ENCODE data around the gene HOXA7.

Gene HOXA7

GRCh38 chr7:27124902-27125689, 31.4 kb downstream of the HOXA7 start:
- Mint-ChIP-seq H3K9me3 (no peaks in the 10 kb centered on the region), H3K36me3 (ENCODE audit: low read depth) (no peaks in the 10 kb centered on the region), H3K4me3 (no peak overlapping the region), H3K4me1 (ENCODE audit: low read depth) (no peaks in the 10 kb centered on the region), H3K27me3 (peaks cover 39% of the 10 kb centered on the region), H3K27ac (no peak overlapping the region)

GRCh38 chr7:27124096-27124901, 32.2 kb downstream of the HOXA7 start:
- no peaks in the 10 kb centered on the region for H3K9me3 Mint-ChIP-seq
- H3K27me3 Mint-ChIP-seq = peaks cover 36% of the 10 kb centered on the region
- no peaks in the 10 kb centered on the region for H3K36me3 Mint-ChIP-seq (ENCODE audit: low read depth)
- H3K4me3 Mint-ChIP-seq = no peak overlapping the region
- H3K27ac Mint-ChIP-seq = no peak overlapping the region
- H3K4me1 Mint-ChIP-seq (ENCODE audit: low read depth) = no peaks in the 10 kb centered on the region

DNA sequence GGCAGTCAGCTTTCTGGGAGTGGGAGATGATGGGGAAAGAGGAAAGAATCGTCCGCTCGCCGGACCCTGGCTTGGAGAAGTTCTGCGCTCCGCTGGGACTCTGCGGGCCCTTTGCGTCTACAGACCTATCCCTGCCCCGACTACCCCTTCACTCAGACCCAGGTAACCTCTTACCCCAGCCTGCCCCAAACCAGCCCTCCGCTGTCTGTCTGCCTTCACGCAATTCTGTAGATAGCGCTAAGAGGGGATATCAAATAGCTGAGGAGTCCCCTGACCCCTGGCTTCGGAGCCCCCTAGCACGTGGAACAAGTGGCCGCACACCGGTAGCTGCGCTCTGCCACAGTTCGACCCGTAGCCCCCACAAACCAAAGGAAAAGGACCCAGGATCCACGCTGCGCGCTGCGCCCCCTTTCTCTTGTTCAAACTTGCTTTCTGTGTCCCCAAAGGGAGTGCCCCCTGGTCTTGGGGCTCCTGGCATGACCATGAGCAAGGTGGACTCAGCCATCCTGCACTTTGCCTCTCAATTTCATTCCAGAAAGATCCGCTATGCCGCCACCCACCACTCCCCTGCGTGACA, 32.9 kb downstream of the HOXA7 start:
- Mint-ChIP-seq H3K4me1 (ENCODE audit: low read depth) (no peaks in the 10 kb centered on the region), H3K4me3 (no peak overlapping the region)

GRCh38 chr7:27123007-27123476, 33.4 kb downstream of the HOXA7 start:
- Mint-ChIP-seq H3K27ac (no peak overlapping the region), H3K27me3 (peaks cover 31% of the 10 kb centered on the region), H3K4me3 (no peak overlapping the region), H3K36me3 (ENCODE audit: low read depth) (no peaks in the 10 kb centered on the region), H3K4me1 (ENCODE audit: low read depth) (no peaks in the 10 kb centered on the region), H3K9me3 (no peaks in the 10 kb centered on the region)

More for the DNA sequence above, 32.9 kb downstream of the HOXA7 start:
- Mint-ChIP-seq H3K36me3 (ENCODE audit: low read depth) (no peaks in the 10 kb centered on the region), H3K9me3 (no peaks in the 10 kb centered on the region), H3K27ac (no peak overlapping the region), H3K27me3 (peaks cover 30% of the 10 kb centered on the region)

DNA sequence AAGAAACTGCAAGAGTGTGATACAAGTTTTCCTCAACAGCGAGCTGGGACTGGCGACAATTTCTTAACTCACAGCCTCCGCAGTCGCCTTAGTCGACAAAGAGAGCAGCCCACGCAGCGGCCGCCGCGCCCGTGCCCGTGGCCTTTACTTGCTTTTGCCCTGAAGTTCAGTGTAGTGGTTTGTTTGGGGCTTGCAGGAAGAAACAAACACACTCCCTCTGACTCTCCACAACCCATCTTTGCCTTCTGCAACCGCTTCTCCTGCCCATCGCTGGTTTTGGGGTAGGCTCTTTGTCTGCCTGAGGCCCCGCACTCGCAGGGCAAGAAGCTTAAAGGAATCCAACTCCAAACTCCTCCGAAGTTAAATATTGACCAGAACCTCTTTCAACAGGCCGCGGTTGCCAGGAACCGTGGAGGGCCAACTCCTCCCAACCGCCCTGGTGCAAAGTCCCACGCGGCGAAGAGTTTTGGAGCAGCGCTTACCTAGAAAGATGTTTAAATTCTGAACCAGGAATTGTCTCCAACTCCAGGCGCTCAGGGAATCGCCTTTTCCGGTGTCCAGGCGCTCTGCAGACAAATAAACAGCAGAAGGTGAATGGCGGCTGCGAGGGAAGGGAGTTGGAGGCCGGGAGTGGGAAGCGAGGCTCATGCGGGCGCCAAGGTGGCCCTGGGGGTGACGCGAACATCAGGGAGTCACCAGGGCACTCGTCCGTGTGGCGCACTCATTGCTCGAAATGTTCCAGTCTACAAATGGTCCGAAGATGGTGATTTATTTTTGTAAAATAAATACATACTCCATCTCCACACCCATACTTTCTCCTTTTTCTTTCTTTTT, 34.2 kb downstream of the HOXA7 start:
- Mint-ChIP-seq H3K4me3 (no peak overlapping the region), H3K27ac (no peak overlapping the region), H3K27me3 (peaks cover 27% of the 10 kb centered on the region), H3K36me3 (ENCODE audit: low read depth) (no peaks in the 10 kb centered on the region), H3K9me3 (no peaks in the 10 kb centered on the region), H3K4me1 (ENCODE audit: low read depth) (no peaks in the 10 kb centered on the region)

GRCh38 chr7:27121684-27122076, 34.8 kb downstream of the HOXA7 start:
- Mint-ChIP-seq H3K27ac (no peak overlapping the region), H3K4me3 (no peak overlapping the region), H3K9me3 (no peaks in the 10 kb centered on the region), H3K27me3 (peaks cover 20% of the 10 kb centered on the region), H3K36me3 (ENCODE audit: low read depth) (no peaks in the 10 kb centered on the region), H3K4me1 (ENCODE audit: low read depth) (no peaks in the 10 kb centered on the region)

DNA sequence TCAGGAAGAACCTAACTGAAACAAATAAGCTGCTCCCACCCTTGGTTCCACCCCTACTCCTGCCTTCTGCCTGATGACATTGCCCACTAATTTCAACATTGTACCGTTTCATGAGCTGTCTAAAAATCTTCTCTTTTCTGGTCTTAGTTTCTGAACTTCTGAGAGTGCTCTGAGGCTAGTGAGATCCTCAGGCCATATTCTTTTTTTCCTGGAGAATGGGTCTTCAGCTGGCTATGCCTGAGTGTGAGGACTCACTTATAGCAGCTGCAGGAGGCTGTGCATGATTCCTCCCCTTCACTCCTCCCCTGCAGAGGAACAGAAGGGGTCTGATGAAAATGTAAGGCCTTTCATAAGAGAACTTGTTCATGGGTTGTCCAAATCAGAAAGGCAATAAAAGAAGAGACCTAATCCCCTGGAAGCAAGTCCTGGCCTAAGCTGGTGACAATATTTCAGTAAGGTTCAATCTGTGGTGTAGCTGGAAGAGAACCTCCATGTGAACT, 37.0 kb downstream of the HOXA7 start:
- peaks cover 6% of the 10 kb centered on the region for H3K27me3 Mint-ChIP-seq
- H3K9me3 Mint-ChIP-seq = no peaks in the 10 kb centered on the region
- H3K4me3 Mint-ChIP-seq = no peak overlapping the region
- no peak overlapping the region for H3K27ac Mint-ChIP-seq
- H3K4me1 Mint-ChIP-seq (ENCODE audit: low read depth) = no peaks in the 10 kb centered on the region
- no peaks in the 10 kb centered on the region for H3K36me3 Mint-ChIP-seq (ENCODE audit: low read depth)

GRCh38 chr7:27118580-27118979, 37.9 kb downstream of the HOXA7 start:
- H3K4me3 Mint-ChIP-seq = no peak overlapping the region
- H3K9me3 Mint-ChIP-seq = no peaks in the 10 kb centered on the region
- H3K27me3 Mint-ChIP-seq = peaks cover 6% of the 10 kb centered on the region
- no peaks in the 10 kb centered on the region for H3K36me3 Mint-ChIP-seq (ENCODE audit: low read depth)
- no peak overlapping the region for H3K27ac Mint-ChIP-seq
- no peaks in the 10 kb centered on the region for H3K4me1 Mint-ChIP-seq (ENCODE audit: low read depth)

GRCh38 chr7:27117887-27118491, 38.5 kb downstream of the HOXA7 start:
- no peaks in the 10 kb centered on the region for H3K9me3 Mint-ChIP-seq

DNA sequence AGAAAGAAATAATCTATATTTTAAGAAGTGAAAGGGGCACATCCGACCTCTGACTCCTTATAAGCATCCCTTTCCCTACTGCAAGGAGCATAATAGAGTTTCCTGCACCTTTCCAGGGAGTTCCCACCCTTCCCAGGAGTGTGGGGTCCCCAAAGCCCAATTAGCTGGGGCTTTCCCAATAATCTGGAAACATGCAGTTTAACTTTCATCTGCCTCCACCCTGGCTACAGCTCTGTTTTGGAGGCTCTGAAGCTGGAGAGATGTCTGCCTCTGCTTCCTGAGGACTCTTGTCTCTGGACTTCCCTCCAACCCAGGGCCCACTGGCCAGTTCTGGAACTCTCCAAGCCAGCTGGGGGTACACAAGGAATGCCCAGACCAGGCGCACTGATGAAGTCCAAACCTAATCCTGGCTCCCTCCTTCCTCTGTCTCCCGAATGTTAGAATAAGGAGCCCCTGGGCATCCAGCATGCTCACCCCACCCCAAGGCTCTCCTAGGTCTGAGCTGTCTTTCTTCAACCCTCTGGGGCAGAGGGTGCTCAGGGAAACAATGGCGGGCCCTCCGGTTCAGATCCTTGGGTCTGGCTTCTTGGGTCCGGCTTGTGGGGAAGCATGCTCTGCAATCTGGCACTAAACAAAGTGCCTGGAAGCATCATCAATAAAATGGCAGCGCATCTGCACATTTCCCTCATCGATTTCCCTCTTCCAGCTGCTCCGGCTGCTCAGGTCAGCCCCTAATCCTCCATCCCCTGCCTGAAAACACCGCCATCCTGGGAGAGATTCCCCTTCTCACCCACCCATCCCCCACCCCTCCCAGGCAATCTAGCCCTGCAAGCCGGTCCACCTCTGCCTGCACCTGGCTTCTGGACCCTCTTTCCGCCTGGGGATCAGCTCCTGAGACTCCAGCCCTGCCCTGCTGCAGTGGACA, 39.3 kb downstream of the HOXA7 start:
- H3K9me3 Mint-ChIP-seq = no peaks in the 10 kb centered on the region

More at GRCh38 chr7:27117887-27118491, 38.5 kb downstream of the HOXA7 start:
- Mint-ChIP-seq H3K4me1 (ENCODE audit: low read depth) (no peaks in the 10 kb centered on the region), H3K27me3 (peaks cover 6% of the 10 kb centered on the region), H3K27ac (no peak overlapping the region), H3K4me3 (no peak overlapping the region), H3K36me3 (ENCODE audit: low read depth) (no peaks in the 10 kb centered on the region)

DNA sequence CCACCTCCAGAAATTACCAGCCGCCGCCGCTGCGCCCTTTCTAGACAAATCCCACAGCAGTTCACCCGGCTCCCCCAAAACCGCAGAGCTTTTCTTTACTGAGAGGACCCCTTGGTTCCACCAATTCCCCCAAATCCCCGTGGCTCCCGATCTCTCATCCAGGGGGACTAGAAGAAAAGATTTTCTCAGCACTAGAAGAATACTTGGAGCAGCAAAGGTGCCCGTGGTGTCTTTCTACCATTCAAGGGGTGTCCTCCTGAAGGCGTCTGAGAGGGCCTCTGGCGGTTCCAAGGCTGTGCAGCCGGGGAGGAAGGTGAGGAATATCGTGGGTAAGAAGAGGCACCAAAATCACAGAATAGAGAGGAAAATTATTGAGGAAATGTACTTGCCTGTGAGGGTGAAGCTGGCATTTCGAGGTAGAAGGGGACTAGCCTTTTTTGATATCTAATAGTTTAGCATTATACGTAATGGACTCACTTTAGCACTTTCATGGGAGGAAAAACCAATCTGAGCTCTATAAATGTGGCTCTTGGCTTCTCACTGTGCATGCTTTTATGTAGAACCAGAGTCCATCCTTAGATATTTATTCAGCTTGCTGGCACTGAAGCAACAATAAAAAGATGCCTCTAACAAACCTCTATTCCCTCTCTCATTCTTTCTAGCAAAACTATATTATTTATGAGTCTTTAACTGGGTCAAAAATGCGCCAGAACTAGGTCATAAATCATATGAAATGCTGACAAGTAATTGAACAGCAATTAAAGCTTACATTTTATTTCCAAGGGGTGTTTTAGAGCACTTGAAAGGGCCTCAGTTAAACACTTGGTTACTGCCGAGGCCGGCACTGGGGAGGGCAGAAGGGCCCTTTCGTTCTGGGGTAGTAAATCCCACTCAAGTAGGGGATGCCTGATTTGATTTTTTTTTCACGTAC, 40.2 kb downstream of the HOXA7 start:
- peaks cover 6% of the 10 kb centered on the region for H3K27me3 Mint-ChIP-seq
- H3K9me3 Mint-ChIP-seq = no peaks in the 10 kb centered on the region
- no peaks in the 10 kb centered on the region for H3K36me3 Mint-ChIP-seq (ENCODE audit: low read depth)
- H3K4me1 Mint-ChIP-seq (ENCODE audit: low read depth) = no peaks in the 10 kb centered on the region
- H3K27ac Mint-ChIP-seq = no peak overlapping the region
- no peak overlapping the region for H3K4me3 Mint-ChIP-seq

More for the DNA sequence above, 39.3 kb downstream of the HOXA7 start:
- no peak overlapping the region for H3K27ac Mint-ChIP-seq
- H3K27me3 Mint-ChIP-seq = peaks cover 6% of the 10 kb centered on the region
- no peaks in the 10 kb centered on the region for H3K36me3 Mint-ChIP-seq (ENCODE audit: low read depth)
- H3K4me3 Mint-ChIP-seq = no peak overlapping the region
- no peaks in the 10 kb centered on the region for H3K4me1 Mint-ChIP-seq (ENCODE audit: low read depth)

GRCh38 chr7:27115221-27116026, 41.1 kb downstream of the HOXA7 start:
- H3K9me3 Mint-ChIP-seq = no peaks in the 10 kb centered on the region
- no peak overlapping the region for H3K4me3 Mint-ChIP-seq
- no peaks in the 10 kb centered on the region for H3K36me3 Mint-ChIP-seq (ENCODE audit: low read depth)
- no peaks in the 10 kb centered on the region for H3K4me1 Mint-ChIP-seq (ENCODE audit: low read depth)
- no peak overlapping the region for H3K27ac Mint-ChIP-seq
- peaks cover 6% of the 10 kb centered on the region for H3K27me3 Mint-ChIP-seq
